Sigmoid colon (tissue), 7 donors: ENCODE data around the gene BIN1. TPM values are rescaled to one million over a fixed set of nuclear protein-coding genes. Genes with fewer than 3 reads are reported as not detected.

ENCODE experiments used
- DNase-seq: peaks from one replicate; pipeline ENCODE4 v3.0.0-alpha.2; 2019
- H3K27ac ChIP-seq, 4 donors: fragments of 200-600 bp; sonication (generic); one replicate each; pipeline ENCODE4 v1.5.1; 2016 to 2019; ENCODE audit warnings: mild to moderate bottlenecking in 1 of 4
- H3K27me3 ChIP-seq, 3 donors: fragments of 200-600 bp; sonication (generic); one replicate each; pipeline ENCODE4 v1.5.1; 2019; ENCODE audit warnings: mild to moderate bottlenecking in 1 of 3
- H3K36me3 ChIP-seq, 4 donors: fragments of 200-600 bp; sonication (generic); one replicate each; pipeline ENCODE4 v1.5.1; 2016 to 2019
- H3K4me1 ChIP-seq, 4 donors: fragments of 200-600 bp; sonication (generic); one replicate each; pipeline ENCODE4 v1.5.1; 2017 to 2019
- H3K4me3 ChIP-seq, 4 donors: fragments of 200-600 bp; sonication (generic); one replicate each; pipeline ENCODE4 v1.5.1; 2017 to 2019; ENCODE audit warnings: mild to moderate bottlenecking in 2 of 4, moderate library complexity in 1 of 4
- H3K9me3 ChIP-seq, 4 donors: fragments of 200-600 bp in 3 of 4; sonication (generic) in 3 of 4; one replicate each; pipeline versions ENCODE4 v1.5.1 to v1.6.1; 2013 to 2019
- EP300 ChIP-seq, 4 donors: sonication (generic); formaldehyde crosslinking; IDR thresholded peaks; one replicate each; pipeline ENCODE4 v1.6.1; 2017; ENCODE audit warnings: antibody characterized with exemption in 4 of 4
- POLR2A ChIP-seq, 2 donors: fragments of 450-650 bp; IDR thresholded peaks; one replicate each; pipeline ENCODE4 v1.6.1; 2016; ENCODE audit warnings: antibody characterized with exemption in 2 of 2, mild to moderate bottlenecking in 2 of 2, moderate library complexity in 2 of 2
- POLR2AphosphoS5 ChIP-seq, 4 donors: sonication (generic); formaldehyde crosslinking; IDR thresholded peaks; one replicate each; pipeline ENCODE4 v1.6.1; 2017; ENCODE audit warnings: antibody characterized with exemption in 4 of 4
- WGBS, 2 donors: extraction: QIAGEN DNeasy Blood & Tissue Kit; methylation state at CpG; one replicate each; pipeline ENCODE4 v1.1.7; 2013; 5-methylcytosine and 5-hydroxymethylcytosine counted together
- intact Hi-C: fragments of 100-400 bp; cut with DNase I; formaldehyde crosslinking; loops from one replicate; pipeline ENCODE4 v1.15.1; 2023
- polyA plus RNA-seq, 3 donors: library from polyadenylated mRNA; stranded (reverse); fragments of 200-250 nt; gene quantifications; one replicate each; pipeline ENCODE4 v1.2.3, GENCODE V29; 2013
- total RNA-seq, 4 donors: library from RNA; depleted of rRNA; stranded (reverse); fragments of >200 nt; gene quantifications; one replicate each; pipeline ENCODE4 v1.1.0, GENCODE V29; 2016
- TF ChIP-seq, protein P1 (sequence below), 4 experiments: fragments of 450-650 bp in 3 of 4; fragments of 200-600 bp in 1 of 4; IDR thresholded peaks; one replicate each; pipeline ENCODE4 v1.5.1; 2016 to 2019; ENCODE audit warnings: antibody characterized with exemption in 4 of 4, mild to moderate bottlenecking in 3 of 4, moderate library complexity in 2 of 4
- donor health status: healthy with polysubstance abuse.
- donor health status: Bipolar disorder and iron deficiency.
- donor health status: healthy.

Gene BIN1
- total and polyA plus RNA-seq, 7 donors: 20.3 to 57.9 (median 38.2) TPM

DNA sequence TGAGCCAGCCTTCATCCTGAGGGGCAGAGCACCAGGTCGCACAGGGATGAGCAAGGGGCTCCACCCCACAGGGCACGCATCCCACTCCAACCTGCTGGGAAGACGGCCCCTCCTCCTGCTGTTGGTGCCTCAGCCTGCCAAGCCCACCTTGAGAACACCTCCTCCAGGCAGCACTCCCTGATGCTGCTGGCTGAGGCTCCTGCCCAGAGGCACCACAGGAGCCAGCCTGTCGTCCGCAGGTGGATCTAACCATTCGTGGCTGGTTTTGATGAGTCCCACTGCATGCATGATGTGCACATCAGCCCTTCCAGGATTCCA lies 58.4 kb downstream of the BIN1 start:
- no peak overlapping the region for H3K4me3 ChIP-seq
- H3K27me3 ChIP-seq: no peaks in the 10 kb centered on the region
- H3K9me3 ChIP-seq: no peaks in the 10 kb centered on the region
- peak; percentile 62 for DNase-seq
- H3K4me1 ChIP-seq: peaks cover 0 to 7% (median 2%) of the 10 kb centered on the region in 4 donors
- 87 to 96% methylated on average over 6 of the region's 6 CpGs for WGBS, 2 donors
- intact Hi-C loops: no loop called here
- H3K27ac ChIP-seq: no peak overlapping the region
- no peak for TF ChIP-seq POLR2A (IDR thresholded peaks at IDR 0.05)
- TF ChIP-seq POLR2AphosphoS5 (IDR thresholded peaks at IDR 0.05): no peak
- no peak for TF ChIP-seq EP300 (IDR thresholded peaks at IDR 0.05)
- TF ChIP-seq, protein P1, sequence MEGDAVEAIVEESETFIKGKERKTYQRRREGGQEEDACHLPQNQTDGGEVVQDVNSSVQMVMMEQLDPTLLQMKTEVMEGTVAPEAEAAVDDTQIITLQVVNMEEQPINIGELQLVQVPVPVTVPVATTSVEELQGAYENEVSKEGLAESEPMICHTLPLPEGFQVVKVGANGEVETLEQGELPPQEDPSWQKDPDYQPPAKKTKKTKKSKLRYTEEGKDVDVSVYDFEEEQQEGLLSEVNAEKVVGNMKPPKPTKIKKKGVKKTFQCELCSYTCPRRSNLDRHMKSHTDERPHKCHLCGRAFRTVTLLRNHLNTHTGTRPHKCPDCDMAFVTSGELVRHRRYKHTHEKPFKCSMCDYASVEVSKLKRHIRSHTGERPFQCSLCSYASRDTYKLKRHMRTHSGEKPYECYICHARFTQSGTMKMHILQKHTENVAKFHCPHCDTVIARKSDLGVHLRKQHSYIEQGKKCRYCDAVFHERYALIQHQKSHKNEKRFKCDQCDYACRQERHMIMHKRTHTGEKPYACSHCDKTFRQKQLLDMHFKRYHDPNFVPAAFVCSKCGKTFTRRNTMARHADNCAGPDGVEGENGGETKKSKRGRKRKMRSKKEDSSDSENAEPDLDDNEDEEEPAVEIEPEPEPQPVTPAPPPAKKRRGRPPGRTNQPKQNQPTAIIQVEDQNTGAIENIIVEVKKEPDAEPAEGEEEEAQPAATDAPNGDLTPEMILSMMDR (IDR thresholded peaks at IDR 0.05): no peak
- H3K36me3 ChIP-seq: peaks cover 0 to 26% (median 0%) of the 10 kb centered on the region in 4 donors

DNA sequence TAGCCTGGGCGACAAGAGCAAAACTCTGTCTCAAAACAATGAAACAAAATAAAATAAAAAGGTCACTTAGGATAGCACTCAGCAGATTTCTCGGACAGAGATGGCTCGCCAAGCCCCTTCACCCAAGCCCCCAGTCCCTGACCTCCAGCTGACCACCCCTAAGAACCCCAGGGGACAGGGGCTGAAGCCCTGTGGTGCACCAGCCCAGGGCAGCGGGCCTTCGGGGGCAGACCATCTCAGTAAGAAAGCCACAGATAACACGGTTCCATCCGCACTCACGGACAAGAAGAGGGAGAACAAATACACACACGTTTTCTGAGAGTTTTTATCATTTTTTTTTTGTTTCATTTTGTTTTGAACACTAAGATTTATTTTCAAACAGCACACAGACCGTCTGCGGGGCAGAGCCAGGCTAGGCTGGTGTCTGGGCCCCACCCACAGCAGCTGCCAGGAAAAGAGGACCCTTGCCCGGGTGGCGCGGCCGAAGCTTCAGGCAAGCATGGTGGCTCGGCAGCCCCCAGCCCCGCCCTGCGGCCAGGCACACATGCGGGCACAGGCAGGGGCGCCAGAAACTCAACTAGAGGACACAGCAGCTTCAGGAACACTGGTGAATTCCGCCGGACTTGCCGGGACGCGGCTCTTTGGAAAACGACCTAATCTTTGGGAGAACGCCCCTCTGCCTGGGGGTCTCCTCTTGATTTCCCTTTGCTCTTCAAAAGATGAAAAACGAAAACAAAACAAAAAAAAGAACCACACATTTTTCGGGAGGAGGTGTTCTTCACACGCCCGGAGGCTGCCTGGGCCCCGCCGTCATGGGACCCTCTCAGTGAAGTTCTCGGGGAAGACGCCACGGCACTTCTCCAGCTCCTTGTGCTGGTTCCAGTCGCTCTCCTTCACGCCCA lies 59.0 kb downstream of the BIN1 start:
- no peaks in the 10 kb centered on the region for H3K27me3 ChIP-seq
- no peaks in the 10 kb centered on the region for H3K9me3 ChIP-seq
- TF ChIP-seq EP300 (IDR thresholded peaks at IDR 0.05) (no peak), POLR2A (IDR thresholded peaks at IDR 0.05) (no peak), POLR2AphosphoS5 (IDR thresholded peaks at IDR 0.05) (no peak)
- TF ChIP-seq, protein P1 (IDR thresholded peaks at IDR 0.05): no peak
- peak; percentile 61 for DNase-seq
- peaks cover 0 to 7% (median 2%) of the 10 kb centered on the region in 4 donors for H3K4me1 ChIP-seq
- H3K36me3 ChIP-seq: peaks cover 0 to 22% (median 0%) of the 10 kb centered on the region in 4 donors
- intact Hi-C loops: no loop called here
- no peak overlapping the region for H3K27ac ChIP-seq
- no peak overlapping the region for H3K4me3 ChIP-seq
- 92 to 94% methylated on average over 38 of the region's 38 CpGs for WGBS, 2 donors

DNA sequence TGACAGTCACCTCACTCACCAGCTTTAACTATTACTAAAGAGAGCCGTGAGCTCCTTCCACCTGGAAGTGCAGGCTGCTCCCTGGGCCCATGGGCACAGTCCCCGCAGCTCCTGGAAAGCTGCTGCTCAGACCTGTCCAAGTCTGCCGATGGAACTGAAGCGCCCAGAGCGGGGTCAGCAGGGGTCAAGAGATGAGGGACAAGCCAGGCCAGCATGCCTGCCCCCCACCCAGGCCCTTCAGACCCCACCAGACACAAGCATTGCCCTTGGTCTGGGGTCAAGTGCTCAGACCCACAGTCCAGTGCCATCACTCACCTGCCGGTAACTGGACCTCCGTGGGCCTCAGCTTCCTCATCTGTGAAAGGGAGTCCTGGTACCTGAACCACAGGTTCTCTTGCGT lies 59.9 kb downstream of the BIN1 start:
- H3K4me3 ChIP-seq: no peak overlapping the region
- H3K27ac ChIP-seq: no peak overlapping the region
- peak; percentile 55 for DNase-seq
- no peaks in the 10 kb centered on the region for H3K9me3 ChIP-seq
- WGBS, 2 donors: 96 to 97% methylated on average over 8 of the region's 8 CpGs
- TF ChIP-seq POLR2AphosphoS5 (IDR thresholded peaks at IDR 0.05): no peak
- TF ChIP-seq, protein P1 (IDR thresholded peaks at IDR 0.05): no peak
- TF ChIP-seq POLR2A (IDR thresholded peaks at IDR 0.05): no peak
- TF ChIP-seq EP300 (IDR thresholded peaks at IDR 0.05): no peak
- peaks cover 0 to 22% (median 0%) of the 10 kb centered on the region in 4 donors for H3K36me3 ChIP-seq
- intact Hi-C loops: no loop called here
- peaks cover 0 to 7% (median 2%) of the 10 kb centered on the region in 4 donors for H3K4me1 ChIP-seq
- H3K27me3 ChIP-seq: no peaks in the 10 kb centered on the region

DNA sequence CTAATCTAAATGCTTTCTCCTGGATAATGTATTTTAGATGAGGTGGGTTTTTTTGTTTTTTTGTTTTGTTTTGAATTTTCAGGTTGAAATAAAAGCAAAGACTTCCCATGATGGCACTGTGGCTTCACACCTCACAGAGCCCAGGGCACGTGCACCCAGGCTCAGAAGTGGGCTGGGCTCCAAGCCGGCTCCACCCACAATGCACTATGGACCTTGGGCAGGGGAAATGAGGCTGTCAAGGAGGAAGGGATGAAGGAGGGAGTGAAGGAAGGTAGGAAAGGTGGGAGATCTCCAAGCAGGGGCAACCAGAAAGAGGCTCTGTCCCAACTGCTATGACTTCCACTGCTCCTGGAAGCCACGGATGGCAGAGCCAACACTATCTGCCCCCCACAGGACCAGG lies 60.4 kb downstream of the BIN1 start:
- Histone ChIP-seq H3K27ac (no peak overlapping the region), H3K27me3 (no peaks in the 10 kb centered on the region), H3K36me3 (peaks cover 0 to 22% (median 0%) of the 10 kb centered on the region in 4 donors), H3K4me3 (no peak overlapping the region), H3K9me3 (no peaks in the 10 kb centered on the region), H3K4me1 (peaks cover 0 to 7% (median 2%) of the 10 kb centered on the region in 4 donors)
- TF ChIP-seq POLR2A (IDR thresholded peaks at IDR 0.05) (no peak), EP300 (IDR thresholded peaks at IDR 0.05) (no peak), POLR2AphosphoS5 (IDR thresholded peaks at IDR 0.05) (no peak)
- TF ChIP-seq, protein P1 (IDR thresholded peaks at IDR 0.05): no peak
- intact Hi-C loops: no loop called here
- 60 to 69% methylated on average over 3 of the region's 3 CpGs for WGBS, 2 donors
- peak; percentile 40 for DNase-seq
